GM18873 (cell line): ENCODE measurements around the gene MYADML2.
"Not testable (repeated sequence)": the region's sequence is repeated elsewhere in the genome, so short reads cannot be mapped to it uniquely, and the experiment has no call there.

Source experiments
- ATAC-seq: cut with Tn5 transposase; IDR thresholded peaks from one replicate; pipeline ENCODE4 v1.9.1; 2021; ENCODE audit warnings: mild to moderate bottlenecking, moderate library complexity, moderate number of reproducible peaks; ENCODE audit not compliant: unreplicated experiment, low FRiP score

Gene MYADML2

GRCh38 chr17:81959362-81960129 lies 12.5 kb upstream of the MYADML2 start:
- ATAC-seq, result no peak

- ATAC-seq, result no peak
These were observed 11.8 kb upstream of the MYADML2 start for GRCh38 chr17:81958633-81959342.

- no peak for ATAC-seq
These were observed 10.8 kb upstream of the MYADML2 start for GRCh38 chr17:81957691-81958432.

GRCh38 chr17:81956607-81957589 lies 9.9 kb upstream of the MYADML2 start:
- no peak for ATAC-seq

- no peak for ATAC-seq
These were observed 8.9 kb upstream of the MYADML2 start for GRCh38 chr17:81955756-81956544.

- no peak for ATAC-seq
These were observed 8.1 kb upstream of the MYADML2 start for GRCh38 chr17:81955058-81955681.

GRCh38 chr17:81954131-81955057 lies 7.4 kb upstream of the MYADML2 start:
- no peak for ATAC-seq

- not testable (repeated sequence) for ATAC-seq
These were observed 6.4 kb upstream of the MYADML2 start for GRCh38 chr17:81953443-81953842.

GRCh38 chr17:81952792-81953228 lies 5.8 kb upstream of the MYADML2 start:
- ATAC-seq, result no peak

- no peak for ATAC-seq
These were observed 5.0 kb upstream of the MYADML2 start for GRCh38 chr17:81951785-81952684.

GRCh38 chr17:81950501-81950900 lies 3.5 kb upstream of the MYADML2 start:
- ATAC-seq, result no peak

- no peak for ATAC-seq
These were observed 1.8 kb upstream of the MYADML2 start for GRCh38 chr17:81948635-81949378.

- ATAC-seq, result no peak
These were observed 2.2 kb downstream of the MYADML2 start for GRCh38 chr17:81944858-81945257.

GRCh38 chr17:81942167-81942553 lies 4.9 kb downstream of the MYADML2 start:
- no peak for ATAC-seq

- ATAC-seq, result no peak
These were observed 5.4 kb downstream of the MYADML2 start for GRCh38 chr17:81941484-81942166.
